HG02571 (cell line): Measurements from ENCODE around the gene WFDC1.

ENCODE experiments used
- ATAC-seq: cut with Tn5 transposase; IDR thresholded peaks from one replicate; pipeline ENCODE4 v1.9.1; 2021; ENCODE audit warnings: mild to moderate bottlenecking, moderate library complexity; ENCODE audit not compliant: unreplicated experiment

Gene WFDC1

GRCh38 chr16:84349862-84350684 lies 55.4 kb downstream of the WFDC1 start:
- ATAC-seq: no peak

- ATAC-seq: no peak
Measured at GRCh38 chr16:84350685-84351400, 56.2 kb downstream of the WFDC1 start.

- ATAC-seq: no peak
Measured at GRCh38 chr16:84351630-84352029, 57.0 kb downstream of the WFDC1 start.

GRCh38 chr16:84354306-84354705 lies 59.6 kb downstream of the WFDC1 start:
- ATAC-seq: no peak

- no peak for ATAC-seq
Measured at GRCh38 chr16:84355149-84355548, 60.5 kb downstream of the WFDC1 start.

- no peak for ATAC-seq
Measured at GRCh38 chr16:84356176-84356575, 61.5 kb downstream of the WFDC1 start.

GRCh38 chr16:84356591-84357116 lies 62.0 kb downstream of the WFDC1 start:
- no peak for ATAC-seq

- ATAC-seq: no peak
Measured at GRCh38 chr16:84357191-84357651, 62.5 kb downstream of the WFDC1 start.

GRCh38 chr16:84358601-84359295 lies 64.1 kb downstream of the WFDC1 start:
- no peak for ATAC-seq

GRCh38 chr16:84359326-84359725 lies 64.6 kb downstream of the WFDC1 start:
- ATAC-seq: no peak

GRCh38 chr16:84360170-84360569 lies 65.5 kb downstream of the WFDC1 start:
- no peak for ATAC-seq

GRCh38 chr16:84360748-84361147 lies 66.1 kb downstream of the WFDC1 start:
- ATAC-seq: no peak

- ATAC-seq: no peak
Measured at GRCh38 chr16:84361546-84361945, 66.9 kb downstream of the WFDC1 start.

- no peak for ATAC-seq
Measured at GRCh38 chr16:84362471-84362941, 67.8 kb downstream of the WFDC1 start.

- no peak for ATAC-seq
Measured at GRCh38 chr16:84366208-84366607, 71.5 kb downstream of the WFDC1 start.

- ATAC-seq: no peak
Measured at GRCh38 chr16:84367297-84367680, 72.6 kb downstream of the WFDC1 start.

GRCh38 chr16:84367750-84368307 lies 73.2 kb downstream of the WFDC1 start:
- ATAC-seq: no peak

- ATAC-seq: no peak
Measured at GRCh38 chr16:84368308-84368996, 73.8 kb downstream of the WFDC1 start, which contains the start of gene ATP2C2. Gene ATP2C2 (plus strand): TSS chr16:84368538. CDS start chr16:84368616, 78 bp downstream.

- ATAC-seq: no peak
Measured at GRCh38 chr16:84369105-84369504, 74.4 kb downstream of the WFDC1 start.

- no peak for ATAC-seq
Measured at GRCh38 chr16:84369938-84370627, 75.4 kb downstream of the WFDC1 start.
